GM21723 (cell line): ENCODE results near the gene KIF3A.

Experiments used
- ATAC-seq: cut with Tn5 transposase; IDR thresholded peaks from one replicate; pipeline ENCODE4 v1.9.1; 2021; ENCODE audit warnings: mild to moderate bottlenecking, moderate library complexity; ENCODE audit not compliant: unreplicated experiment

Gene KIF3A

DNA sequence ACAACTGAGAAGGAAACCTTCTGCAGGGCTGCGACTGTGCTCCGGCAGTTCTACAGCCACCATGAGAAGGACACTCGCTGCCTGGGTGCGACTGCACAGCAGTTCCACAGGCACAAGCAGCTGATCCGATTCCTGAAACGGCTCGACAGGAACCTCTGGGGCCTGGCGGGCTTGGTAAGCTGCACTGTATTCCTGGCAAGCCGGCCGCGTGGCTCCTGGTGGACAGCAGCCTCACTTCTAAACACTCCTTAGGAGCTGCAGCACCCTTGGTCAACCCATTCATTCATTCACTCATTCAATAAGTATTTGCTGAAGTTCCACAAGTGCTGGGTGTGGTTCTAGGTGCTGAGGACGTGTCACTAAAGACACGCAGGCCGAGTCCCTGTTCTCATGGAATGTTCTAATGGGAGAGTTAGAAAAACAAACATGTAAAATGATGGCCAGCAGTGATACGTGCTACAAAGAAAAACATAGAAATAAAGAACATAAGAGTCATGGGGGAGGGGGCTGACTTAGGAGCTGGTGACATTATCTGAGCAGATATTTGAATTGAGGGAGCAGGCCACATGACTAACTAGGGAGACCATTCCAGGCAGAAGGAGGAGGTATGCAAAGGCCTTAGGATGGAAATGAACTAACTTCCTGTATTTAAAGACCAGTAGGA lies 57.5 kb downstream of the KIF3A start:
- no peak for ATAC-seq

DNA sequence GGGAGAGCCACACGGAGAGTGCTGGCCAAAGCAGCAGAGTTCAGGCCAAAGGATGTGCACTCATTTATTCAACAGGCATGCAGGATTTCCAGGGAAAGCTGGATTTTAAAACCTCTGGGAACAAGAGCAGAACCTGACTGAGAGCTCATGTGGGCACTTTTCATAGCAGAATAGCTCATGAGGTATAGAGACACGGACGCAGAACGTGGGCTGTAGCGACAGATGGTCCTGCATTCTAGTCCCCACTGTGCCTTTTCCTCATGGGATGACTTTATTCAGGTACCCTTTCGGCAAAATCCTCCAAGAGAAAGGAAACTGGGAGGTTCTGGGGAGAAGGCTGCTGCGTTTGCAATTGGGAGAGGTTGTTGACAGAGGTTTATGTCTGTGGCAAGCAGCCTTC lies 58.2 kb downstream of the KIF3A start:
- no peak for ATAC-seq

DNA sequence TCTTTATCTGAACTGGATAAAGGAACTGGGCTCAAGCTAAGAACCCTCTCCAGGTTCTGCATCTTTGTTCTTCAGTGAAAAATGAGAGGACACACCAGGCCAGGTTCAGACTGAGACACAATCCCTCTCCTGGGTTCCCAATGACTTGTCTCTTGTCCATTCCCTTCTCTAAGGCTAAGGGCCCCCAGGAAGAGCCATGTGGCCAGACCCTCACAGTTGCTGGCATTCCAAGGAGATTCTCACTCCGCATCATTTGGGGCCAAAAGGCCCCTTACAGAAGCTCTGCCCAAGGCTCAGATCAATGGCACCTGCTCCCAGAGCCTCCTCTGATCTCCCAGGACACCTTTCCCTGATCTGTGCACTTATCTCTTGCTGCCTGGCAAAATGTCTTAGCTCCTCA lies 58.6 kb downstream of the KIF3A start:
- ATAC-seq: no peak

GRCh38 chr5:132677682-132678400 lies 59.5 kb downstream of the KIF3A start:
- no peak for ATAC-seq

- no peak for ATAC-seq
Observed at GRCh38 chr5:132677191-132677590, 60.2 kb downstream of the KIF3A start.

DNA sequence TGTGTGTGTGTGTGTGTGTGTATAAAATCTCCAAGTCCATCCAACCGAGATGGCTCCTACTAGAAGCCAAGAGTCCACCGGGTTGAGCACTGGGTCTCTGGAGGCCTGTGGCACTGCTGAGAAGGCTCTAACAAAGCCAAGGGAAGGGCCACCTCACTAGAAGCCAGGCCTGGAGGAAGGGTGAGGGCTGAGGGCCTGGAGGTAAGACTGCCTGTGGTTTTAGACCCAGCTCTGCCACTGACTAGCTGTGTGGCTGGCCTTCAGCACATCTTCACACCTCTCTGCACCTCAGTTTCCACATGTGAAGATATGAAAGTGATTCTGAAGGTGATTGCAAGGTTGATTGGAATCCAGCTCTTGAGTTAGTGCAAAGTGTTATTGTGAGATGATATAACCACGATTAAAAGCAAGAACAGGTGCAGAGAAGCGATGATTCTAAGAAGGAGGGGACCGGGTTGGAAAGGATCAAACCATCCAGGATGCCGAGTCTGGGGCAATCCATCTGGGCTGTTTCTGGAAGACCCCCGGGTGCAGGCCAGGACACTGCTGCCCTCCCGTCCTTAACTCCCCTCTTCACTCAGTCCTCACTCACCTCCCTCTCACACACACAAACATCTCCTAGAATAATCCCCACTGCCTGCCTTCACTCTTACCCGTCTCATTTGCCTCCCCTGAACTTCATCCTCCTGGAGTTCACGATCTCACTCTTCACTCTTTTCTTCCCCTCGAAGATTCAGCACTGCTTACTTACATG lies 61.2 kb downstream of the KIF3A start:
- no peak for ATAC-seq

DNA sequence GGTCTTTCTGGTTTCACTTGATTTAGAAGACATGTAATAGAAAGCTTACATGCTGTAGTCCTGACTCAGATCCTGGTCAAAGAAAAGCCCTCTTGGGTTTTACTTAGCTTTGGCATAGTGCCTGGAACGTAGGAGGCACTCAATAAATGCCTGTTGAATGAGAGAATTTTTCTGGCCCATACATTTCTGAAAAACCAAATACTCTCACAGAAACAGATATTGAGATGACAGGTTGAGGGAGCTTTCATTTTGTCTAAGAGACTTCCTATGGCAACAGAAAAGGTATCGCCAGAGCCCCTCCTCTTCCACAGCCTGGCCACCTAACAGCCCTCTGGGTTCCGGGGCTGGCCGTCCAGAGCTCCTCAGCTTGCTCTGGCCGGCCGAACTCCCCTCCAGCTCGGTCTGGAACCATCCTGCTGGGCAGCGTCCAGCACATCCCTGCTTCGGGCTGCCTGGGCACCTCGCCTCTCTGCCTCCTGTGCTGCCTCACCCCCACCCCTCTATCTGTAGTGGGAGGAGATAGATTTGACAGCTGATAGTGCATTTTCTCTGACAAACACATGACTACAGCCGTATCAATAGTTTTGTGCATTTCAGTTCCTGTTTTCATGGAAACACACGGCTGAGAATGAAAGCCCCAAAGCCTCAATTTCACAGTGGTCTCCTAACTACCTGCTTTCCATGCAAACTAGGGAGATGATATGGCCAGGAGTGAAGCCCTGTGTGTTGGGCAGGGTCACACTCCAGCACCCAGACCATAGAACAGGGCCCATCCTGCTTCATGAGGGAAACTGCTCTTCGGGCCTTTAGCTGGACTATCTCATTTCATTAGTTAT lies 62.5 kb downstream of the KIF3A start:
- peak; percentile 81 for ATAC-seq

GRCh38 chr5:132673939-132674630 lies 63.3 kb downstream of the KIF3A start, which contains the start of gene IL4:
Gene IL4, plus strand, starts transcription at chr5:132673989. Its CDS starts 62 bp downstream, at chr5:132674051.
- no peak for ATAC-seq

GRCh38 chr5:132673488-132673887 lies 63.9 kb downstream of the KIF3A start:
- no peak for ATAC-seq

- no peak for ATAC-seq
Observed at GRCh38 chr5:132671000-132671399, 66.3 kb downstream of the KIF3A start.

DNA sequence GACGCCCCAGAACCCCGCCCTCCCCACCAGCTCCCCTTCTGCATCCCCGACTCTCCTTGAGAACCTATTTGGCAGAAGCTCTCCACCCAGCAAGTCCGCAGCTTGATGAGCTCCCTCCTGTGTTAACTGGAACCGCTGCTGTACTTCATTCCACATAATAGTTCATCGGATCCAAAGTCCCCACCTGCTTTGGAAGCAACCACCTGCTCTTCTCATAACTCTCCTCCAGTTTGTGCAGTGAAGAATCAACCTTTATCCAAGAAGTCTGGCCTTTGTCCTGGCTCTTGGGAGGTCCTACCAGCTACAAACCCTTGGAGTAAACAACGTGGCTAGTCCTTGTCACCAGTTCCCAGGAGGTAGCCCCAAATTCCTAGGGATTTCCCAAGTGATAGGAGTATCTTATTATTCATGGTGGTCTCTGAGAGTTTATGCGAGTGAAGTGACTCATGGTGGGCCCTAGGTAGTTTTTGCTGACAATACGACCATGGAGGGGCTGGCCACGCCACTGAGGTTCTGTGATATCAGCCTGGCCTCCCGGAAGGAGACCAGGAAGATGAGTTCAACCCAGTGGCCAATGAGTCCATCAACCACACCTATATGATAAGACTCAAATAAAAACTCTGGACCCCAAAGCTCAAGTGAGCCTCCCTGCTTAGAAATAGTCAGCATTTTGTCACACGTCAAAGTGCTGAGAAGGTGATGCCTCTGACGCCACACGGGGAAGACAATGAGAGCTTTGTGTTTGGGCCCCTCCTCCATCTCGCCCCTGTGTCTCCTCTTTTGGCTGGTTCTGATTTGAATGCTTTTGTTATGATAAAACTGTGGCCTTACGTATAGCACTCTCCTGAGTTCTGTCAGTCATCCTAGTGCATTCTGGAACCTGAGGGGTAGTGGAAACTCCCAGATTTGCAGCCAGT lies 67.1 kb downstream of the KIF3A start:
- ATAC-seq: no peak

DNA sequence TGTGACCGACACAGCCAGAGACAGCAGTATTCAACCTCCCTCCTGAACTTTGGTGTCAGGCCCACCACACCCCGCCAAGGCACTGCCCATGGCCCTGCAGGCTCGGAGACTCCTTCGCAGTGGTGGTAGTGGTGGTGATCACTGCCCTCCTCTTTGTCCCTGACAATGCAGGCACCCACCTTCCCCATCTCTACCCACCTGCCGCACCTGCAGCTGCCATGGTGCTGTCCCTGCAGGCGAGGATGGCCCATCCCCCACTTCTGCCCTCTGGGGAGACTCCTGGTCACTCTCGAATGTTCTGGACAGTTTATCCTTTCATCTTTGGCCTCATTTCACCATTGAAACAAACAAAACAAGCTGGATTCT lies 67.9 kb downstream of the KIF3A start:
- ATAC-seq: no peak

- no peak for ATAC-seq
Observed at GRCh38 chr5:132668706-132669454, 68.5 kb downstream of the KIF3A start.

DNA sequence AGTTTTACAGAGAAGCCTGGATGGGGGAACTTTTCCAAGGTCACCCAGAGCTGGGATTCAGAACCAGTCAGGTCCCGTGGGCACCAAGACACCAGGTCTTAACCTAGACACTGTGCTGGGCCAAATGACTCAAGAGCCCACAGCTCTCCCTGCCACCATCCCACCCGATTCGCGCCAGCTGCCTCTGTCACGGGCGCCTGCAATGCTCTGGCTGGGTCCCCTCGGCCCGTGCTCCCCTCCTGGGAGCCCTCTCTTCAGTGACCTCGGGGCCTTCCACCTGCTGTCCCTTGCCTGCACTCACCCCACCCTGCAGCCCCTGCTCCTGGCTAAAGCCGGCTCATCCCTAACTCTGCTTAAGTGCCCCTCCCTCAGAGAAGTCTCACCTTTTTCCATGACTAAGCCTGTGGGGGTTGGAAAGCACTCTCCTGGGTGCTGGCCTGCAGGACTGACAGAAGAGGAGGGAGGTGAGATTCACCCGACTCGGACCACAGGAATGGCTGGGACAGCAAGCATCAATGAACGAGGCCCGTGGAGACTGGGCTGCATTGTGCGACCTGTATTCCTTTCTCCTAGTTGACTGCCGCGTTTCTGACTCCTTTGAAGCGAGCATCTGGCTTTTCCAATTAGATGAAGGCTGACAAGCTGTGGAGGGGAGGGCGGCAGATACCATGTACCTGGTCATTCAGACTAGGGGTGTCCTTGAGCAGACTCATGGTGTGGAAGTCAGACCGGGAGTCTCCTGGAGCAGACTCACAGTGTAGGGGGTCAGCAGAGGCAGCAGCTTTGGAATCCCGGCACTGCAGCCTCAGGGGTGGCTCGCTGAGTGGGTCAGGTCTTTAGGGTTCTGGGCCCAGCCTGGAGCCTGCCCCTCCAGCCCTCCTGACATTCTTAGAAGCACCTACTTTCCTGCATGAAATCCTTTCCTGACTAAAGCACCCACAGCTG lies 69.3 kb downstream of the KIF3A start:
- ATAC-seq: no peak

GRCh38 chr5:132667309-132667708 lies 70.0 kb downstream of the KIF3A start:
- no peak for ATAC-seq

DNA sequence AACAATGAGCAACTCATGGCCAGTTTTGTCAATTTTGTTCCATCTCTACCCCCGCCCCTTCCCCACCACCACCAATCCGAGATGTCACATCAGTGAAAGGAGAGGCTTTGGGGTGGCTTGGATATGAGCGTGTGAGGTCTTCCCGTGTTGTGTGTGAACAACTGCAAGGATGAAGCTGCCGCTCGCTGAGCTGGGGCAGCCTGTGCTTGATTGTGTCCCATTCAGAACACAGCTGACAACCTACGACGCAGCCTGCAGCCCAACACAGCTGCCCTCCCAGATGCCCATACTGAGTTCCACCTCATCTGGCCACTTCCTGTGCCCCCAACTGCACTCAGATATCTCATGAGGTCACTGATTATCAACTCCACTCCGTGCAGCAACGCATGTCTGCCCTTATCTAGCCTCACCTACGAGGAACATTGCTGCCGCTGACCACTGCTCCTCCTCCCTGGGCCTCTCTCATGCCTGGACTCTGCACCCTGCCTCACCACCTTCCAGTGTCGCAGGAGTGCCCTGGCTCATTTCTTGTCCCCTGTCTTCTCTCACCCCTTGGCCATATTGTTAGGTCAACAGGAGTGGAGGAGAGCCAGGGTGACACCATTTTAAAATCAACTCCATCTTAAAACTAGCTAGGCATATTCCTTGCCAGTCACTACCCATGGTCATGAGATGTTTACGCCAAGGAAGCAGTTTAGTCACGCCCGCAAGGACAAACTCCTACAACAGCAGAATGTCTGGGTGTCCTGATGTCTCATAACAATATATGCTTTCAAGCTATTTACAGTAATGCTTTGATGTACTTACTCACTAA lies 70.8 kb downstream of the KIF3A start:
- ATAC-seq: no peak

DNA sequence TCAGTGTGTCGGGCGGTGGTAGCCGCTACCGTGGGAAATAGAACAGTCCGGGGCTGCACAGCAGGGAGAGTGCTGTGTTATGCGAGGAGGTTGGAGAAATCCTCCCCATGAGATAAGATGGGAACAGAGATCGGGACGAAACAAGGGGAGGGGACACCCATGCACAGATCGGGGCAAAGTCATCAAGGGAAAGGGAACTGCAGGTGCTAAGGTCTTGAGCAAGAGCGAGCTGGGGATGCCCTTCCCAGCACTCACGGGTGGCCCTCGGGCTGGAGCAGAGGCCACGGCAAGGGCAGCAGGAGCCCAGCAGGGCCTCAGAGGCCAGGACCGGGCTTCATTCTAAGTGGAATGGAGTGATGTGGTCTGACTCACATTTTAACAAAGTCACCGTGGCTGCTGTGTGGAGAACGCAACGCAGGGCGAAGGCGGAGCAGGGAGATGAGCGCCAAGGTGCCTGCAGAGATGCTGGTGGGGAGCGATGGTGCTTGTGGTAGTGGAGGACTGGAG lies 71.7 kb downstream of the KIF3A start:
- ATAC-seq: no peak
